GM12892 (cell line): ENCODE data around the gene PCF11.
"Not testable (repeated sequence)": the region's sequence is repeated elsewhere in the genome, so short reads cannot be mapped to it uniquely, and the experiment has no call there.

Source experiments
- DNase-seq: peaks from one replicate; pipeline ENCODE4 v3.0.0; 2011; ENCODE audit not compliant: insufficient read length
- FAIRE-seq: peaks from 2 replicates; lab custom pipeline; 2011; peaks lifted over from hg19 to GRCh38; lab: Jason Lieb, UNC
- POLR2A ChIP-seq: IDR thresholded peaks from 2 replicates; pipeline ENCODE4 v1.6.1; 2011; ENCODE audit warnings: low read depth, low read length, control low read depth
- POLR2AphosphoS5 ChIP-seq: IDR thresholded peaks from 2 replicates; pipeline ENCODE4 v1.6.1; 2011; ENCODE audit warnings: low read depth, low read length, control low read depth
- TAF1 ChIP-seq: IDR thresholded peaks from 2 replicates; pipeline ENCODE4 v1.6.1; 2011; ENCODE audit warnings: low read depth, mild to moderate bottlenecking, control low read depth, low read length, borderline replicate concordance

The PCF11 gene

GRCh38 chr11:83200035-83200434, 43.1 kb downstream of the PCF11 start:
- FAIRE-seq = no peak
- TF ChIP-seq POLR2A (no peak), POLR2AphosphoS5 (no peak), TAF1 (no peak)
- DNase-seq = no peak

GRCh38 chr11:83205608-83206185, 48.8 kb downstream of the PCF11 start:
- FAIRE-seq (peak; percentile 27), DNase-seq (no peak)
- TF ChIP-seq POLR2A = no peak
- no peak for TF ChIP-seq TAF1
- TF ChIP-seq POLR2AphosphoS5 = no peak

GRCh38 chr11:83206221-83206620, 49.3 kb downstream of the PCF11 start:
- DNase-seq (no peak), FAIRE-seq (no peak)
- TF ChIP-seq TAF1 (no peak), POLR2A (no peak), POLR2AphosphoS5 (no peak)

GRCh38 chr11:83206771-83207382, 49.9 kb downstream of the PCF11 start:
- not testable (repeated sequence) for DNase-seq, FAIRE-seq

GRCh38 chr11:83219095-83219494, 62.2 kb downstream of the PCF11 start:
- DNase-seq (no peak), FAIRE-seq (peak; percentile 38)

GRCh38 chr11:83220260-83220659, 63.3 kb downstream of the PCF11 start:
- FAIRE-seq (no peak), DNase-seq (no peak)
- TF ChIP-seq POLR2AphosphoS5 (no peak), TAF1 (no peak), POLR2A (no peak)

More at GRCh38 chr11:83219095-83219494, 62.2 kb downstream of the PCF11 start:
- TF ChIP-seq POLR2AphosphoS5 (no peak), TAF1 (no peak), POLR2A (no peak)

- FAIRE-seq = no peak
- TF ChIP-seq POLR2AphosphoS5 (no peak), POLR2A (no peak), TAF1 (no peak)
- no peak for DNase-seq
These were observed 64.8 kb downstream of the PCF11 start for GRCh38 chr11:83221694-83222093.

GRCh38 chr11:83222499-83222898, 65.6 kb downstream of the PCF11 start:
- FAIRE-seq (no peak), DNase-seq (no peak)
- no peak for TF ChIP-seq TAF1
- no peak for TF ChIP-seq POLR2AphosphoS5

- no peak for DNase-seq
- FAIRE-seq = no peak
- TF ChIP-seq POLR2AphosphoS5 = no peak
- TF ChIP-seq TAF1 = no peak
- TF ChIP-seq POLR2A = no peak
These were observed 66.5 kb downstream of the PCF11 start for GRCh38 chr11:83223457-83223856.

- FAIRE-seq (peak; percentile 5), DNase-seq (no peak)
- TF ChIP-seq TAF1 = no peak
- no peak for TF ChIP-seq POLR2AphosphoS5
- TF ChIP-seq POLR2A = no peak
These were observed 78.9 kb downstream of the PCF11 start for GRCh38 chr11:83235825-83236224.
